ENCODE data around the gene SLC22A25.
"Not testable (repeated sequence)": the region's sequence is repeated elsewhere in the genome, so short reads cannot be mapped to it uniquely, and the experiment has no call there.

Gene SLC22A25

GRCh38 chr11:63243533-63243932 is at the start of gene SLC22A25:
SLC22A25 (minus strand) TSS chr11:63243599; CDS start chr11:63229652, 13,947 bp downstream.
- DNase-seq (ENCODE audit: low read depth) = no peak

GRCh38 chr11:63290285-63290684 is 46.9 kb upstream of the SLC22A25 start:
- no peak for DNase-seq (ENCODE audit: low read depth)

- no peak for DNase-seq (ENCODE audit: low read depth)
Observed at GRCh38 chr11:63289658-63290057, 46.3 kb upstream of the SLC22A25 start.

- DNase-seq (ENCODE audit: low read depth) = no peak
Observed at GRCh38 chr11:63282579-63282978, 39.2 kb upstream of the SLC22A25 start.

- no peak for DNase-seq (ENCODE audit: low read depth)
Observed at GRCh38 chr11:63280920-63281319, 37.5 kb upstream of the SLC22A25 start.

GRCh38 chr11:63277345-63277943 is 34.0 kb upstream of the SLC22A25 start:
- DNase-seq (ENCODE audit: low read depth) = no peak

- DNase-seq (ENCODE audit: low read depth) = no peak
Observed at GRCh38 chr11:63274776-63275175, 31.4 kb upstream of the SLC22A25 start.

- DNase-seq (ENCODE audit: low read depth) = no peak
Observed at GRCh38 chr11:63273685-63274084, 30.3 kb upstream of the SLC22A25 start.

GRCh38 chr11:63262547-63262946 is 19.1 kb upstream of the SLC22A25 start:
- DNase-seq (ENCODE audit: low read depth) = no peak

GRCh38 chr11:63251312-63251711 is 7.9 kb upstream of the SLC22A25 start:
- DNase-seq (ENCODE audit: low read depth) = no peak

GRCh38 chr11:63250162-63251050 is 7.0 kb upstream of the SLC22A25 start:
- DNase-seq (ENCODE audit: low read depth) = no peak

- DNase-seq (ENCODE audit: low read depth) = no peak
Observed at GRCh38 chr11:63248966-63249365, 5.6 kb upstream of the SLC22A25 start.

GRCh38 chr11:63247237-63248002 is 4.0 kb upstream of the SLC22A25 start:
- not testable (repeated sequence) for DNase-seq (ENCODE audit: low read depth)

GRCh38 chr11:63246045-63246444 is 2.6 kb upstream of the SLC22A25 start:
- no peak for DNase-seq (ENCODE audit: low read depth)

- DNase-seq (ENCODE audit: low read depth) = no peak
Observed at GRCh38 chr11:63244862-63245261, 1.5 kb upstream of the SLC22A25 start.

GRCh38 chr11:63242089-63242781 is 1.2 kb downstream of the SLC22A25 start:
- no peak for DNase-seq (ENCODE audit: low read depth)

- DNase-seq (ENCODE audit: low read depth) = no peak
Observed at GRCh38 chr11:63240791-63241379, 2.5 kb downstream of the SLC22A25 start.

GRCh38 chr11:63240098-63240497 is 3.3 kb downstream of the SLC22A25 start:
- no peak for DNase-seq (ENCODE audit: low read depth)

- no peak for DNase-seq (ENCODE audit: low read depth)
Observed at GRCh38 chr11:63239254-63239653, 4.1 kb downstream of the SLC22A25 start.

- DNase-seq (ENCODE audit: low read depth) = no peak
Observed at GRCh38 chr11:63237413-63237812, 6.0 kb downstream of the SLC22A25 start.

All from HS-27A (cell line).